Right kidney (tissue), 1 donor: ENCODE data around the gene IL12RB2.
"Not testable (repeated sequence)": the region's sequence is repeated elsewhere in the genome, so short reads cannot be mapped to it uniquely, and the experiment has no call there.

Experiments
- DNase-seq: peaks from one replicate; pipeline ENCODE4 v3.0.0-alpha.2; 2016

Gene IL12RB2

DNA sequence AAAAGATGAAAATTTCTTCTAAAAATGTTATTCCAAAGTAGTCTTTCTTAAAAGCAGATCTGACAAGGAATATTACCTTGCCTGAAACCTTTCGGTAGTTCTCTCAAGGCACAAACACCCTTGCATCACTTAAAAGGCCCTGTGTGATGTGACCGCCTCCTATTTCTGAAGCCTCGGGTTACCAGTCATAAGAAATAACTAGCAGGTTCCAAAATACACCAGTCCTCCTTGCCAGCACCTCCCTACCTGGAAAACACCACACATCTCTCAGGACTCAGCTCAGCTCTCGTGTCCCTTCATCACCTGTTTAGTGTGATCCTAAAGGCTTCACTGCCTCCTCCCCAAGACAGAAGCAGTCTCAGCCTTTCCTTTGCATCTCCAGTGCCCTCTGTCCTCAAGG, 86.9 kb downstream of the IL12RB2 start:
- DNase-seq: no peak

DNA sequence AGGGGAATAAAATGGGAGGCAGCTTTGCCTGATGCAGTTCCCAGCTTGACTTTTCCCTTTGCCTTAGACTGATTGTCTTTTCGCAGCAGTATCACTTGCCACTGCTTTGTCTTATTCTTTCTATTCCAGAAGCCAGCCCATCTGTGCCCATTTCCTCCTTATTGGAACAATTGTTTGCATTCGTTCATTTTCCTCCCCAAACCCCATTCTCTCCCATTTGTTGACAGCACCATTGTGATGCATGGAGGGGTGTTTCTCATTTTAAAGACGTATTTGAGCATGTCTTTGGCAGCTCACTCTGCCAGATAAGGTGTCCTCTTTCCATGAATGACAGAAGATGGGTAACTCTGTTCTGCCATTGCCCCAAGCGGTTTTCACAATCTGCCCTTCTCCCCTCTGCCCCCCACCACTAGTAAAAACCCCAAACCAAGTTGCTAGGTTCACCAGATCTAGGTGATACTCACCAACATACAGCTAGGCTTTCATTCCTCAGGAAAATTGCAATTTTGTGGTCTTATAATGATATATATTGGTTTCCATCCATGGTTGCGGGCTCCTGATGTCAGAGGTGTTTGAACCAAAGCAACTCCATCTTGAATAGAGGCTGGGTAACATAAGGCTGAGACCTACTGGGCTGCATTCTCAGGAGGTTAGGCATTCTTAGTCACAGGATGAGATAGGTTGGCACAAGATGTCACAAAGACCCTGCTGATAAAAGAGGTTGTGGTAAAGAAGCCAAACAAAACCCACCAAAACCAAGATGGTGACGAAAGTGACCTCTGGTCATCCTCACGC, 91.7 kb downstream of the IL12RB2 start:
- no peak for DNase-seq

GRCh38 chr1:67400029-67400786, 92.5 kb downstream of the IL12RB2 start:
- DNase-seq: not testable (repeated sequence)

GRCh38 chr1:67401443-67401842, 93.8 kb downstream of the IL12RB2 start:
- no peak for DNase-seq

DNA sequence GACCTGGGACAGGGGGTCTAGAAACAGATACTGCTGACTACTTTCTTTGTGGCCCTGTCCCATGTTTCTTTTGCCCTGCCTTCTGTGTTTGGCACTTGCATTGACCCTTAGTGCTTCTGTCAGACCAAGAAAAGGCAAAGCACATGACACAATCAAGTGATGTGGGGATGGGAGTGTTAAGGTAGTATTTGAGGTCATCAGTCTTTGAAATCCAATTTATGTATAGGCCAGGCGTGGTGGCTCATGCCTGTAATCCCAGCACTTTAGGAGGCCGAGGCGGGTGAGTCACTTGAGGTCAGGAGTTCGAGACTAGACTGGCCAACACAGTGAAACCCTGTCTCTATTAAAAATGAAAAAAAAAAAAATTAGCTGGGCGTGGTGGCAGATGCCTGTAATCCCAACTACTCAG, 96.5 kb downstream of the IL12RB2 start:
- no peak for DNase-seq

- no peak for DNase-seq
Observed at GRCh38 chr1:67405473-67406245, 98.0 kb downstream of the IL12RB2 start.

- no peak for DNase-seq
Observed at GRCh38 chr1:67407498-67407897, 99.8 kb downstream of the IL12RB2 start.

DNA sequence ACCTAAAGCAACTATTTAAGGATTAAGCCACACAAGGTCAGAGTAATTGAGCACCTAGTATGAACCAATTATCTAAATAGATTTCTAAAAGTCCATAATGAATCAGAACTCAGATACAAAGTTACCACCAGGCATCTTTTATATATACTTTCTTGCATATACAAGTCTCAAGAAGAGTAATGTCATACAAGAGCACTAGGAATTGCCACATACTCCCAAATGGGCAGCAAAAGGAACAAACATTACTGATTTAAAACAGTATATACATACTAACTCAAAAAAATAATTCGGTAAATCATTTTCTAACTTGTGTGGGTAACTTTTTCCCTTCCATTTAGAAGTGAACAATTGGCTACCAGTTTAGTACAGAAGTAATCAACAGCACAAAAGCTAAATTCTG, 100.5 kb downstream of the IL12RB2 start:
- no peak for DNase-seq

- DNase-seq: not testable (repeated sequence)
Observed at GRCh38 chr1:67413101-67413500, 105.4 kb downstream of the IL12RB2 start.

DNA sequence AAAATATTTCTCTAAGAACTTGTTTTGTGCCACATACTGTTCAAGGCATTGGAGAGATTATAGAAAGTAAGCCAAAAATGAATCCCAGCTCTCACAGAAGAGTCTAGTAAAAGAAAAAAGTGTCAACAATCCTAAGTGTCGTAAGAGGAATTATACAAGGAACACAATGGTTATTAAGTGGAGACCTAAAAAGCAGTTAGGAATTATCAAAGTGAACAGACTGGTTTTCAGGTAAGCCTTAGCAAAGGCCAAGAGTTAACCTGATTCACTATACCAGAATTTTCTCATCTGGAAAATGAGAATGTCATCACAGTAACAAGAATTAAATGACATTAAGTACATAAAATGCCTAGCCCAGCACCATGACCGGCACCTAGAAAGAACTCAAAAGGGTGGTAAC, 106.9 kb downstream of the IL12RB2 start:
- DNase-seq: no peak

DNA sequence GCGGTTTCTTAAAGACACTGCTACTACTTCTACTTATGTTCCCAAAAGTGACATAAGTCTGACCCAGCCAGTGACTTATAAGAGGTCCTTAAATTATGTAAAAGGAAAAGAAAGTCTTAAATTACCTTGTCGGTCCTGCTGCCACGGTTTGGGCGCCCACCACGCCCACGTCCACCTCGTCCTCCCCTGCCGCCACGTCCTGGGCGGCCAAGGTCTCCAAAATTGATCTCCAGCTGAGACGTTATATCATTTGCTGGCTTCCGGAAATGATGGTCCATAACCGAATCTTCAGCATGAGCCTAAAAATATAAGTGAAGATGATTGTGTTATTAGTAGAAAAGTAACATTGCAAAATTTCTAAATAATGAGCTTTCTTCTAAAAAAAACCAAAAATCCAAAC, 107.4 kb downstream of the IL12RB2 start:
- no peak for DNase-seq

DNA sequence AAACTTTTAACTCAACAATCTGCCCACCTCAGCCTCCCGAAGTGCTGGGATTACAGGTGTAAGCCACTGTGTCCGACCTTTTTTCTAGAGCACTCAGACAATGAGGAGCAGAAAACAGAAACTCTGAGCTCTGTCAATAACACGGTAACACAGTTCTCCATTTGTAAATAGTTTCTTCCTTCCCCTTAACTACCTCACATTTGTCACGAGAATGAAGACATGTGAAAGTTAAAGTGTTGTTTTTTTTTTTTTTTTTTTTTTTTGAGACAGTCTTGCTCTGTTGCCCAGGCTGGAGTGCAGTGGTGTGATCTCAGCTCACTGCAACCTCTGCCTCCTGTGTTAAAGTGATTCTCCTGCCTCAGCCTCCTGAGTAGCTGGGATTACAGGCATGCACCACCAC, 110.1 kb downstream of the IL12RB2 start:
- not testable (repeated sequence) for DNase-seq

- no peak for DNase-seq
Observed at GRCh38 chr1:67418839-67419586, 111.3 kb downstream of the IL12RB2 start.

DNA sequence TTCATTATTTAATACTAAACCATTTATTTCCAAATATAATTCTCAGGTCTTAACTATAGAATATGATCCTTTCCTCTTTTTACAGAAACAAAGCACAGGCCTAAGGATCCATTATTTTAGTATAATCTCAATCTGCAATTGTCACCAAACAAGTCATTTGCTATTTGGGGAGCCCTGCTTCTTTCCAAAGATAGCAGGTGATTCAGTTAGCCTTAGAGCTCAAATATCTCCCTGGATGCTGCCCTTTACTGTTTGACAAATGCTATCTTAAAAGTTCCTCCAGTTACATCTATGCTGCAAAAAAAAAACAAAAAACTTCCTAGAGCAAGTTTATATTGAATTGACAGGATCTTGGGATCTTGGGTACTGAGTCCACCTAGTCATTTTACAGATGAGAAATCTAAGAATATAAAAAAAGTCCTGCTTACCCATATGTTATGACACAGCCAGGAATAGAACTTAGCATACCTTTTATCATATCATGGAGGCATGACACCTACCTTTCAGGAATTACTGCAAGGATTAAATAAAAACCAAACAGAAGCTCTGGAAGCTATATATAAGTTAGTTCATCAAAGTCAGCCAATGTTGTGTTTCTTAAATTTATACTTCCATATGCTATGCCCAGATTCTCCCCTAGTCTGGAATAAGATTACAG, 113.3 kb downstream of the IL12RB2 start:
- no peak for DNase-seq

GRCh38 chr1:67427465-67427864, 119.8 kb downstream of the IL12RB2 start:
- DNase-seq: no peak

DNA sequence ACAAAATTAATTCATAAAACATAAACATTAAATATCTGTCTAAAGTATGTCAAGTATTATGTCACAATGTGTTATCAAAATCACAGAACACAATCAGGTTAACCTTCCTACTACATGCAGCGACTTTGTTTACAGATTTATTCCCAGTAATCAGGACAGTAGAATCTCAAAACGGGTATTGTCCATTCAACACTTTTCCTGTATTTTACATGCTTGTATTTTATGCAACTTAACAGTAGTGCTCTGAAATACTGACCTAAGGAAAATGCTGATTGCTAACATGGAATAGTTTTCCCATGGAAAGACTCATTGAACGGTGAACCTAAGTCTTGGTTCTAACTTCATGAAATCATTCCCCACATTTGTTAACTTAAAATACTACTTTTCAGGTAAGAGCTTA, 120.3 kb downstream of the IL12RB2 start:
- no peak for DNase-seq

GRCh38 chr1:67429011-67429527, 121.4 kb downstream of the IL12RB2 start:
- DNase-seq: peak; percentile 56

DNA sequence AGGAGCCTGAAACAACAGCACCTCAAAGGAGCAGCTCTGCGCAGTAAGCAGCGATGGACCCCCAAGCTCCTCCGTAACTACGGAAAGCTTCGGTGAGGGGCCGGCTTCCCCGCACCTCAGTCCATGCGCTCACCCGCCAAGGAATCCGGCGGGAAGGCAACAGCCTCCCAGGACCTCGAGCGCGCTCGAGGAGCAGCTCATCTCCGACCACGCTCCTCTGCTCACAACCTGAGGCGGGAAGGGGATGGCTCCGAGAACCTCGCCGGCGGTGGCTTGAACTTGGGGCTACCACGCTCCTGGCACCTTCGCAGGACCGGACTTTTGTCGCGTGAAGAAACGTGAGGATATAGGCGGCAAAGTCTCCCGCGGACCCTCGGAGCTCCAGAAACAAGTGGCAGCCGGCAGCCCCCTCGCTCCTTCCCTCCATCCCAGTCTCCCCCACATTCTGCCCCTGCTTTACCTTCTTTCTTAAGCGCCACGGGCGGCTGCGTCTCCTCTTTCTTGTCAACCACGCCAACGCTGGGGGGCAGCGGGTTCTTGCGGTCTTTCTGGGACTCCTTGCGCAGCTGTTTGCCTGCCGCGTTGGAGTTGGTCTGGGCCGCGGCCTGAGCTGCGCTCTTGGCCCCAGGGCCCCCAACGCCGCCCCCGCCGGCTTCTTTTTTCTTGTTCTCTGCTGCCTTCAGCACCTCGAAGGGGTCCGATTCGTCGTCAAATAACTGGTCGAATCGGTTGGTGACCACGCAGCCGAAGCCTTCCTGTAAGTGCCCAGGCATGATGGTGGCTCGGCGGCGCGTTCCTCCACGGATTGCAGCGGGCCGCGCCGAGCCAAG, 122.1 kb downstream of the IL12RB2 start:
- DNase-seq: peak; percentile 91

GRCh38 chr1:67430358-67431155, 122.9 kb downstream of the IL12RB2 start, which contains the start of gene SERBP1:
SERBP1 (minus strand) TSS chr1:67430402; CDS start chr1:67430300, 102 bp downstream.
- DNase-seq: peak; percentile 96
